EL (cell line): ENCODE data around the gene MIOS.
"Not testable (repeated sequence)": the region's sequence is repeated elsewhere in the genome, so short reads cannot be mapped to it uniquely, and the experiment has no call there.

ENCODE experiments used
- DNase-seq: peaks from one replicate; pipeline ENCODE4 v3.0.0-alpha.2; 2016

The MIOS gene

GRCh38 chr7:7651479-7651878 lies 84.8 kb downstream of the MIOS start:
- DNase-seq: no peak

- no peak for DNase-seq
Measured at GRCh38 chr7:7652798-7653540, 86.3 kb downstream of the MIOS start.

- peak; percentile 19 for DNase-seq
Measured at GRCh38 chr7:7653593-7654187, 87.0 kb downstream of the MIOS start.

- DNase-seq: no peak
Measured at GRCh38 chr7:7654964-7655715, 88.5 kb downstream of the MIOS start.

- not testable (repeated sequence) for DNase-seq
Measured at GRCh38 chr7:7656459-7656858, 89.8 kb downstream of the MIOS start.
